ENCODE data around the gene BCR.

BCR gene

GRCh38 chr22:23155143-23155542 lies 25.2 kb upstream of the BCR start:
- TF ChIP-seq CTCF (IDR thresholded peaks at IDR 0.05; ENCODE audit: poor library complexity, severe bottlenecking): no peak
- no peak overlapping the region for H3K4me3 ChIP-seq (ENCODE audit: severe bottlenecking)
- no peak for DNase-seq (ENCODE audit: low spot score)
- H3K36me3 ChIP-seq (ENCODE audit: low read depth): no peaks in the 10 kb centered on the region
- H3K9me3 ChIP-seq (ENCODE audit: severe bottlenecking): peaks cover 11% of the 10 kb centered on the region
- no peak for ATAC-seq (ENCODE audit: low read depth)
- H3K27ac ChIP-seq (ENCODE audit: poor library complexity, severe bottlenecking): no peak overlapping the region
- peaks cover 4% of the 10 kb centered on the region for H3K4me1 ChIP-seq (ENCODE audit: insufficient read depth, poor library complexity, severe bottlenecking)
- no peaks in the 10 kb centered on the region for H3K27me3 ChIP-seq (ENCODE audit: insufficient read depth, poor library complexity, severe bottlenecking)

- Histone ChIP-seq H3K4me1 (ENCODE audit: insufficient read depth, poor library complexity, severe bottlenecking) (peaks cover 4% of the 10 kb centered on the region), H3K27me3 (ENCODE audit: insufficient read depth, poor library complexity, severe bottlenecking) (no peaks in the 10 kb centered on the region), H3K27ac (ENCODE audit: poor library complexity, severe bottlenecking) (no peak overlapping the region), H3K36me3 (ENCODE audit: low read depth) (no peaks in the 10 kb centered on the region), H3K4me3 (ENCODE audit: severe bottlenecking) (no peak overlapping the region), H3K9me3 (ENCODE audit: severe bottlenecking) (peaks cover 11% of the 10 kb centered on the region)
- TF ChIP-seq CTCF (IDR thresholded peaks at IDR 0.05; ENCODE audit: poor library complexity, severe bottlenecking): no peak
- ATAC-seq (ENCODE audit: low read depth) (no peak), DNase-seq (ENCODE audit: low spot score) (no peak)
Measured at GRCh38 chr22:23155831-23156230, 24.5 kb upstream of the BCR start.

- H3K36me3 ChIP-seq (ENCODE audit: low read depth): no peaks in the 10 kb centered on the region
- no peak for TF ChIP-seq CTCF (IDR thresholded peaks at IDR 0.05; ENCODE audit: poor library complexity, severe bottlenecking)
- no peaks in the 10 kb centered on the region for H3K27me3 ChIP-seq (ENCODE audit: insufficient read depth, poor library complexity, severe bottlenecking)
- H3K9me3 ChIP-seq (ENCODE audit: severe bottlenecking): peaks cover 15% of the 10 kb centered on the region
- no peak overlapping the region for H3K27ac ChIP-seq (ENCODE audit: poor library complexity, severe bottlenecking)
- ATAC-seq (ENCODE audit: low read depth): no peak
- DNase-seq (ENCODE audit: low spot score): no peak
- peaks cover 4% of the 10 kb centered on the region for H3K4me1 ChIP-seq (ENCODE audit: insufficient read depth, poor library complexity, severe bottlenecking)
- no peak overlapping the region for H3K4me3 ChIP-seq (ENCODE audit: severe bottlenecking)
Measured at GRCh38 chr22:23156286-23156685, 24.0 kb upstream of the BCR start.

- H3K27me3 ChIP-seq (ENCODE audit: insufficient read depth, poor library complexity, severe bottlenecking): no peaks in the 10 kb centered on the region
- H3K4me3 ChIP-seq (ENCODE audit: severe bottlenecking): no peak overlapping the region
- H3K4me1 ChIP-seq (ENCODE audit: insufficient read depth, poor library complexity, severe bottlenecking): no peaks in the 10 kb centered on the region
Measured at GRCh38 chr22:23157560-23158515, 22.5 kb upstream of the BCR start.

More at GRCh38 chr22:23157560-23158515, 22.5 kb upstream of the BCR start:
- Histone ChIP-seq H3K9me3 (ENCODE audit: severe bottlenecking) (peaks cover 17% of the 10 kb centered on the region), H3K27ac (ENCODE audit: poor library complexity, severe bottlenecking) (no peak overlapping the region), H3K36me3 (ENCODE audit: low read depth) (no peaks in the 10 kb centered on the region)
- TF ChIP-seq CTCF (IDR thresholded peaks at IDR 0.05; ENCODE audit: poor library complexity, severe bottlenecking): no peak
- no peak for DNase-seq (ENCODE audit: low spot score)
- ATAC-seq (ENCODE audit: low read depth): no peak
